DMS 273 (cell line): ENCODE measurements around the gene ZNF45.
"Not testable (repeated sequence)": the region's sequence is repeated elsewhere in the genome, so short reads cannot be mapped to it uniquely, and the experiment has no call there.

Experiments
- DNase-seq: peaks from one replicate; lab custom pipeline; 2025; ENCODE audit not compliant: unreplicated experiment; lab: John Stamatoyannopoulos, UW

Gene ZNF45

DNA sequence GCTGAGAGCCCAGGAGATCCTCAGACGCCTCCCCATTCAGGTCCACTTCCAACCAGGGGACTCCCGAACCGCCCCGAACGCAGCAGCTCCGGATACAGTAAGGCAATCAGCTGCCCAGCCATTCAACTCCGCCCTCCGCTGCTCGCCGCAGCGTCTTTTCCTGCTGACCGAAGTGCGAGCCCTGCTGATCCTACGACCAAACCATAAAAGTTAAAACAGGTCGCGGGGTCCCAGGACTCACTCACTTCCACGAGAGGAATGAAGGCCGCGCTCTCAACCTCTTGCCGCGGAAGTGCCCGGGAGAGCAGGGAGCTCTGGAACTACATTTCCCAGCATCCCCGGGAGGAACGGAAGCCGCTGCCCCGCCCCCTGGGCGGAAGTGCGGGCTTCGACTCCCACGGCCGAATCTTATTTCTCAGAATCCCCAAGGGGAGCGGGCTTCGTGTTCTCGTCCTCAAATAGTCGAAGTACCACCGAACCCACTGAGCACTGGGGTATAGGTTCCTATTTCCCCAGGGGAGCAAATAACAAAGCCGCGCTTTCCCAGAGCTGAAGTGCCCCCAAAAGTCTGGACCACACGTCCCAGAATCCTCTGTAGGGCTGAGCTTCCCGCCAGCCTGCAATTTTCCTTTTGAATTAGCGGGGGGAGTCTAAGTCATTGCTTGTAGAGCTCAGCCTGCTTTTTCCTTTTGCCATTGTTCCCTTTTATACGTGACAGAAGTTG, at the start of gene ZNF45:
Gene ZNF45, minus strand, starts transcription at position 298 of the 724 bp plus-strand sequence. CDS start 13,097 bp downstream, outside the sequence.
- peak; percentile 97 for DNase-seq

DNA sequence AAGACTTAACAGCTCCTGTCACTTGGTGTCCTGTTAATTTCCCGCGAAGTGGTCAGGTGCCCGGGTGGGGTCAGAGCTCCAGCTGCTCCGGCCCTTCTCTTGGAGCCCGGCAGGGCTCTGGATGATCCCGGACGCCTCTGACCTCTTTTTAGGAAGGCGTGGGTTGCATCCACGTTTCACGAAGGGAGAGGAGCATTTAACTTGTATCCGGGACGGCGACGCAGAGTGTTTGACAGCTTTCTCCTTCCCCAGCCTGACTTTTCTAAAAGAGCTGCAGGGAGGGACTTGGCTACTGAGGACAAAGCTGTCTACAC, 49.6 kb upstream of the ZNF45 start:
- peak; percentile 45 for DNase-seq

DNA sequence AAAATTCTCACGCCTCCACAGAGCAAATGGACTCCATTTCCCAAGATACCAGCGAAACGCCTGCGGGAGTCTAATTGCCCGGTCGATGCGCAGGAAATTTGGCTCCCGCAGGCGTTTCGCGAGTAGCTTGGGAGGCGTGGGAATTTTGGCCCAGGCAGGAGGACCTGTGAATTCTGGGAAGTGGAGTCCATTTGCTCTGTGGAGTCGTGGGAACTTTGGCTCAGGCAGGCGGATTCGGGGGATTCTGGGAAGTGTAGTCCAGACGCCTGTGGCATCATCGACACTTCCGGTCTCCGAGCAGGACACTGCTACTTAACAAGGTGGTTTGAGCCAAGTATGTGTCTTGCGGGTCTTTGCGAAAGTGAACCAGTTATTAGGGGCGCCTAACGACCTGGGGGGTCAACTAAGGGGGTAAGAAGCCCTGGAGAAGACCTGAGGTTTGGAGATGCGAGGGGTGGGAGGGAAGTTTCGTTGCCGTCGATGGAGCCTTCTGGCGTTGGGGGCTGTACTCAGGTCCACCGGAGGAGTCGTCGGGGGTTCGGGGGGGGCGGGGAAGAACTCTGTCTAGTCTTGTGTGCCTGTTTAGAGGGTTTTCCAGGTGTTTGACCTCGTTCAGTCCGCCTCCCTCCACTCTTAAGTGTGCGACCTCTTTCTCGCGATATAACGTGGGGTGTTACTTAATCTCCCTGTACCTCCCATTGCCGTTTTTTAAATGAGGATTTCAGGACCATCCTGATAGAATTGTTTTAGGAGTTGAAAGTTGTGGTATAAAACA, 49.0 kb upstream of the ZNF45 start, which contains the start of gene ZNF155:
Gene ZNF155, plus strand, starts transcription at position 277 of the 775 bp plus-strand sequence. CDS start 4,356 bp downstream, outside the sequence.
- peak; percentile 99 for DNase-seq

DNA sequence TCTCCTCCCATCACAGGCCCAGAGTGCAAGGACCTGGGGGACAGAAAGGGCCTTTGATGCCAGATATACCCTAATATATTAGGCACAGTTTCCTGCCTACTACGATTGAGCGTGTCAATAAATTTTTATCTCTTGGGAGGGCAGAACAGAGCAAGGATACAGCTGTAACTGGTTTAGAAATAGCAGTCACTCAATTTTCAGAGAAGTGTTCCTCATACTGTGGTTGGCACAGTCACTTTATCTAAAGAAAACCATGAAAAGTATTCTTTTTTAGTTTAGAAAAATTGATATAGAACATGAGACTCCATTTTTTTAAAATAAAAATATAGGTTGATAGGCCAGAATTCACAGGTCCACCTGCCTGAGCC, 48.4 kb upstream of the ZNF45 start:
- no peak for DNase-seq

DNA sequence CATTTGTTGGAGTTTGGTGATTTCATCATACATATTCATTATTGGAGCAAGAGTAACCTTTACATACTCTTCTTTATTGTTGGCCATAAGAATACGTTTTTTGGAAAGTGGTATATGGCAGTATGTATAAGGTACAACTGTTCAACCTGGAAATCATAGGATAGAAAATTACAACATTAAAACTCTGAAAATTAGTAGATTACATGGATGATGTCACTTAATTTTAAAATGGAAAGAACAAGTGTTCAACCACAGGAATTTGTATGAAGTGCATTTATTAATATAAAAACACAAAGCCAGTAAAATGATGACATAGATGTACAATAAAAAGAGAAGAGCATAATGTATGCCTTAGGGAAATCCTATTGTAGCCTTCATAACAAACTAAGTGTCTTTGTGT, 41.6 kb upstream of the ZNF45 start:
- DNase-seq, result no peak

DNA sequence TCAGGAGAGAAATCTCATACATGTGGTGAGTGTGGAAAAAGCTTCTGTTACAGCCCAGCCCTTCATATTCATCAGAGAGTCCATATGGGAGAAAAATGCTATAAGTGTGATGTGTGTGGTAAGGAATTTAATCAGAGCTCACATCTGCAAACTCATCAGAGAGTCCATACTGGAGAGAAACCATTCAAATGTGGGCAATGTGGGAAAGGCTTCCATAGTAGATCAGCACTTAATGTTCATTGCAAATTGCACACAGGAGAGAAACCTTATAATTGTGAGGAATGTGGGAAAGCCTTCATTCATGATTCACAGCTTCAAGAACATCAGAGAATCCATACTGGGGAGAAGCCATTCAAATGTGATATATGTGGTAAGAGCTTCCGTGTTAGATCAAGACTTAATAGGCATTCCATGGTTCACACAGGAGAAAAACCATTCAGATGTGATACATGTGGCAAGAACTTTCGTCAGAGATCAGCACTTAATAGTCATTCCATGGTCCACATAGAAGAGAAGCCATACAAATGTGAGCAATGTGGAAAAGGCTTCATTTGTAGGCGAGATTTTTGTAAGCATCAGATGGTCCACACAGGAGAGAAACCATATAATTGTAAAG, 31.1 kb upstream of the ZNF45 start:
- no peak for DNase-seq

DNA sequence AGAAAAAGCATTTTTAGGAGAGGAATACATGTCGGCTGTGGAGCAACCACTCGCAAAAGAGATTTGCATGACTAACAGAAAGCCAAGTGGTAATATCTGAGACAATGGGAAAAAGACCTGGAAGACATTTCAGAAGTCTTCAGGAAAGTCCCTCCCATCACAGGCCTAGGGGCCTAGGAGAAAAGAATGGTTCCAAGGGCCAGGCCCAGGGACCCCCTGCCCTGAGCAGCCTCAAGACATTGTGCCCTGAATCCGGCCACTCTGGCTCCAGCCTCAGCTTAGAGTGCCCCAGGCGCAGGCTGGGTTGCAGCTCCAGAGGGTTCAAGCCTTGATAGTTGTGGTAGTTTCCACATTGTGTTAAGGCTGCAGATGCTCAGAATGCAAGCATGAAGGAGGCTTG, 25.3 kb upstream of the ZNF45 start:
- no peak for DNase-seq

DNA sequence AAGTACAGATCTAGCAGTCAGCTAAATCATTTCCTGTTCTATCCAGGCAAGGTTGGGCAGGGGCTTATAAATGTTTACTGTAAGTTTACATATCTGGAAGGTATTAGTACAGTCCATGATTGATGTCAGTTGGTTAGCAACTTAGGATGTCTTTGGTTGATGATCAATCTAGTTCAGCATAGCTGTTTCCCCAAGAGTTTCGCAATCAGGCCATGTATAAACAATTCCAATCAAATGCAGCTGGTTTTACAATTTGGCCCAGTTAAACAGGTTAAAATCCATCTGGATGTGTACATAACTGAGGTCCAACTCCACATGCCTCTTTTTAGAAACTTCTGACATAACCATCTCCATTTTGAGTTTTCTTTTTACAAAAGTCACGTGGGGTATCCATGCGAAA, 22.8 kb upstream of the ZNF45 start:
- DNase-seq, result no peak

DNA sequence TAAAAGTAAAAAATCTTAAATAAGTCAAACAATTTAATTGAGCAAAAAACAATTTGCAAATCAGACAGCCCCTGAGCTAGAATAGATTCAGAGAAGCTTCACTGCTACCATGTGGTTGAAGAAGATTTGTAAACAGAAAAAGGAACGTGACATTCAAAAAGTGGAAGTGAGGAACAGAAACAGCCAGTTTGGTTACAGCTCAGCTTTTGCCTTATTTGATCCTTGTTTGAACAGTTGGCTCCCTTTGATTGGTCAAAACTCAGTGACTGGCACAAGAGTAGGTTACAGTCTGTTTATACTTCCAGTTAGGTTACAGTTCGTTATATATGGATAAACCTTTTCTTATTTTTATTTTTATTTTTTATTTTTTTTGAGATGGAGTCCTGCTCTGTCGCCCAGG, 21.7 kb upstream of the ZNF45 start:
- no peak for DNase-seq

DNA sequence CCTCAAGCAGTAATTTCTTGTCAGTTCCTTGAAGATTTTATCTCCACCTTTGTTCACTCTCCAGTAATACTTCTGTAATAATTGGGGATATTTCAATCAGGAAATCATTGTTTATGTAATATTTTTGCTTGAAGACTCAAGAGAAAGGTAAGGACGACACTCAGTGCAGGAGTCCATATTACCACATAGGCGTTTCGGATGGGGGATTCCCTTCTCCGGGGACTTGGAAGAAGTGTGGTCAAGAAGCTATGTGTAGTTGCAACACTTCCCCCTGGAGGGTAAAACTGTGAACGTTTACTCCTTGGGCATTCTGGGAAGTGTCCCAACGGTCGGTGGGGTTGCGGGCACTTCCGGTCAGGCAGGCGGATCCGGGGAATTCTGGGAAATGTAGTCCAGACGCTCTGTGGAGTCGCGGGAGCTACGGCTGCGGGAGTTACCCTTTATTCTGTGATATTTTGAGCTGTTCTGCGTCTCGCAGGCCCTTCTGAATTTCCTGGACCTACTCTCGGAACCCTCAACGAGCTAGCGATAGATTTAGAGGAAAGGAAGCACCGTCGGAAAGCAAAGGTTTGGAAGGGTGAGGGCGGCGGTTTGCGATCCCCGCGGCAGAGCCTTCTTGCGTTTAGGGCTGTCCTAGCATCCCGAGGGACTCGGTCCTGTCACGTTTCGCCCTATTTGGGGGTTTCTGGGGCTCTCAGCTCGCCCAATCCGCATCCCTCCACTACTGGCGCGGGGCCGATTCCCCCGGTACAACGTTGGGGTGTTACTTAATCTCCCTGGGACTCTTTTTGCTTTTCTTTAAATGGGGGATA, 16.0 kb upstream of the ZNF45 start, which contains the start of gene ZNF221:
Gene ZNF221, plus strand, starts transcription at position 395 of the 812 bp plus-strand sequence. CDS start 11,499 bp downstream, outside the sequence.
- DNase-seq, result peak; percentile 97

DNA sequence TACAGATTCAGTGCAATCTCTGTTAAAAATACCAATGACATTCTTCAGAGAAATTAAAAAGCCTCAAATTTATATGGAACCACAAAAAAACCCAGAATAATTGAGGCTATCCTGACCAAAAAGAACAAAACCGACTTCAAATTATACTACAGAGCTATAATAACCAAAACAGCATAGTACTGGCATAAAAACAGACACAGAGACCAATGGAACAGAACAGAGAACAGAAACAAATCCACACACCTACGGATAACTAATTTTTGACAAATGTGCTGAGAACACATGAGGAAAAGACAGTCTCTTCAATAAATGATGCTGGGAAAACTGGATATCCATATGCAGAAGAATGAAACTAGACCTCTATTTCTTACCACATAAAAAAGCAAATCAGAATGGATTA, 14.7 kb upstream of the ZNF45 start:
- not testable (repeated sequence) for DNase-seq

DNA sequence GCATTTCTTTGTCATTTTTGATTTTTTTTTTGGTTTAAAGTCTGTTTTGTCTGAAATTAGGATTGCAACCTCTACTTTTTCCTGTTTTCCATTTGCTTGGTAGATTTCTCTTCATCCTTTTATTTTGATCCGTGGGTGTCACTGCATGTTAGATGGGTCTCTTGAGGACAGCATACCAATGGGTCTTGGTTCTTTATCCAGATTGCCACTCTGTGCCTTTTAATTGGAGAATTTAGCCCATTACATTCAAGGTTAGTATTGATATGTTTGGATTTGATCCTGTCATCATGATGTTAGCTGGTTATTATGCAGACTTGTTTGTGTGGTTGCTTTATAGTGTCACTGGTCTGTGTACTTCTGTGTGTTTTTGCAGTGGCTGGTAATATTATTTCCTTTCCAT, 12.3 kb upstream of the ZNF45 start:
- not testable (repeated sequence) for DNase-seq

DNA sequence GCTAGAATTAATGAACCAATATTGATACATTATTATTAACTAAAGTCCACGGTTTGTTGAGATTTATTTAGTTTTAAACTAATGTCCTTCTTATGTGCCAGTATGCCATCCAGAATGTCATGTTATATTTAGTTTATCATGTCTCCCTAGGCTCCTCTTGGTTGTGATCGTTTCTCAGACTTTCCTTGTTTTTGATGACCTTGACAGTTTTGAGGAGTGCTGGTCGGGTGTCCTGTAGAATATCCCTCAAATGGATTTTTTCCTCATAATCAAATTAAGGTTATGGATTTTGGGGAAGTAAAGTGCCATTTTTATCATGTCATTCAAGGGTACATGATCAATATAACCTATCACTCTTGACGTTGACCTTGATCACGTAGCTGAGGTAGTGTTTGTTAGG, 6.1 kb upstream of the ZNF45 start:
- DNase-seq, result no peak

DNA sequence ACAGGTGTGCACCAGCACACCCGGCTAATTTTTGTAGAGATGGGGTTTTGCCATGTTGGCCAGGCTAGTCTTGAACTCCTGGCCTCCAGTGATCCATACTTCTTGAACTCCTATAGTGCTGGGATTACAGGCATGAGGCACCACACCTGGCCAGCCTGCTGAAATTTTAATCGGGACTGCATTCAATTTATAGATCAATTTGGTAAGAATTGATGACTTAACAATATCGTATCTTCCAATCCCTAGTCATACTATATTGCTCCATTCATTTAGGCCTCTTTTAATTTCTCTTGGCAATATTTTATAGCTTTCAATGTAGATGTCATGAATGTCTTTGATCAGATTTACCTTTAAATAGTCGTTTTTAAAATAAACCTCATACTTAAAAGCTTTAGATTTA, 5.6 kb upstream of the ZNF45 start:
- no peak for DNase-seq

DNA sequence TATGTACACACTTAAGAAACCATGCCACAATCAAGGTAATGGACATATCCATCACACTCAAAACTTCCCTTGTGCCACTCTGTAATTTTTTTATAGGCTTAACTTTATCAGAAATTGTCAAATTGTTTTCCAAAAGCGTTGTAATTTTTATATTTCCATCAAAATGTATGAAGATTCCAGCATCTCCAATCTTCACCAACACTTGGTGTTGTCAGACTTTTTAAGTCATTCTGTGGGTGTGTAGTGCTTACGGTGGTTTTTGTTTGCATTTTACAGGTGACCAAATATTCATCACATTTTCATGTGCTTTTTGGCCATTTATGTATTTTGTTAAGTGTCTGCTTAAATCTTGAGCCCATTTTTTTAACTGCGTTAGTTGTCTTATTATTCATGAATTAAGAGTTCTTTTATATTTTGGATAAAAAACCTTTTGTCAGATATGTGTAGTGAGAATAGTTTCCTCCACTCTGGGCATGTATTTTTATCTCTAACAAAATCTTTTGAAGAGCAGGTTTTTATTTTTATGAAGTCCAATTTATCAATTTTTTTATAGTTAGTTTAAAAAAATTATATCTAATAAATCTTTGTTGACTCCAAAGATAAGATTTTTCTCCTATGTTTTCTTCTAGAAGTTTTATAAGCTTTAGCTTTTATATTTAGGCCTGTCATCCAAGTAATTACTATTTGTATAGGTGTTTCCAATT, 4.6 kb upstream of the ZNF45 start:
- DNase-seq, result no peak

DNA sequence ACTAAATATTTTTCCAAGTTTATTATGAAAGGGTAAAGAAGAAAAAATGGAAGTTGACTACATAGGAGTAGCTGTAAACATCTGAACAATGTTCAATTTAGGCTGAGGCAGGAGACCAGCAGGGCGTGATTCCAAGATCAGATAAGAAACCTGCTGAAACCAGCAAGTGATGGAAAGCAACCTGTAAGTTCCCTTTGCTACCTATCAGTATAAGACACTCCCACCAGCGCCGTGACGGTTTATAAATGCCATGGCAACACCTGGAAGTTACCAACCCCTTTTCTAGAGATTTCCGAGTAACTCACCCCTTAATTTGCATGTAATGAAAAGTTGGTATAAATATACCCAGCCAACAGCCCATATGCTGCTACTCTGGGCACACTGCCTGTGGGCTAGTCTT, 1.1 kb upstream of the ZNF45 start:
- DNase-seq, result peak; percentile 61

DNA sequence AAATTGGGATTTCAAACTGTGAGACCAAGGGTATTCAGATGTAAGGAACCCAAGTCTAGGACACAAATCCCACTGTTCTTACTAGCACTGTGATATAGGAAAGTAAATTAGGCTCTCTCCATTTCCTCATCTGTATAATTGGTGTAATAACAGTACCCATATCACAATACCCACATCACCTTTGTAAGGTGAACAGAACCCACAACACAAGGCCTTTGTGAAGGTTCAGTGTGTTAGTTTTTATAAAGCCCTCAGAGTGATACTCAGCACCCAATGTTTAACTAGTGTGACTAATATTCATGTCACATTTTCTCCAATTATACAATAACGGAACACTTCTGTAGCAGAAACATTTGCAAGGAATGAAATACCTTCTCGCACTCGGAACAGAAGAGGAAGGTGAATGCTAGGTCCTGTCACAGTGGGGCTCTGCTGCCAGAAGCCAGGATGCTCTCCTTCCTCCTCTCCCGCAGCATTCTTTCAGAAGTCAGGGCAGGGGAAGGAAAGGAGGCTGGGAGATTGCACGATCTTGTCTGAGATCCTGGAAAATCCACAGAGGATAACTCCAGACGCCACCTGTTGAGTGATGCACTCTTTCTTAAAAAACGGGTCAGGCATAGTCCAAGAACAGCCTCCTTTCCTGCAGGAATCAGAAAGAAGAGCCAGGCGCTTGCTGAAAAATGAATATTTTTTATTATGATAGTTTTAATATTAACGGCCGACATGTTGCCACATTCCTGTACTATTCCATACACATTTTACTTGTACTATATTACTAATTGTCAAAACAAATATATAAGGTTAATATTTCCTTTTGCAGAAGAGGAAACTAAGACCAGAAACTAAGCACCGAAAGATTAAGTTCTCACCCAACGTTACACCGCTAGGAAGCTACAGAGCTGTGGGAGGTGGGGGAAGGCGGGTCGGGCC, 762 bp downstream of the ZNF45 start:
- peak; percentile 22 for DNase-seq

DNA sequence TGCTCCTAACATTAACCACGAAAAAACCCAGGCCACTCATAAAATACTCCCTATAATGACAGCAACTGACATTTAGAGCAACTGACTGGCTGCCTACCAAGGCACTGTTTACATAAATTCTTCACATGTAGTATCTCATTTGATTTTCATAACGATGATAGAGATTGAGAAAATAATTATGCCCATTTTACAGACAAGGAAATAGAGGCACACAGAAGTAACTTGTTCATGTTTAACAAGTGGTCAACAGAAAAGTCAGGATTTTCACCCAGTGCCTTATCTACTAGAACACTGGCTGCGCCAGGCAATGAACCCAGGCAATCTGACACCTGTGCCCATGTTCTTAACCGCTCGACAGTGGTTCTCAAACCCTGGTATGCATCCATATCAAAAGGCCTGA, 6.3 kb downstream of the ZNF45 start:
- DNase-seq, result no peak

DNA sequence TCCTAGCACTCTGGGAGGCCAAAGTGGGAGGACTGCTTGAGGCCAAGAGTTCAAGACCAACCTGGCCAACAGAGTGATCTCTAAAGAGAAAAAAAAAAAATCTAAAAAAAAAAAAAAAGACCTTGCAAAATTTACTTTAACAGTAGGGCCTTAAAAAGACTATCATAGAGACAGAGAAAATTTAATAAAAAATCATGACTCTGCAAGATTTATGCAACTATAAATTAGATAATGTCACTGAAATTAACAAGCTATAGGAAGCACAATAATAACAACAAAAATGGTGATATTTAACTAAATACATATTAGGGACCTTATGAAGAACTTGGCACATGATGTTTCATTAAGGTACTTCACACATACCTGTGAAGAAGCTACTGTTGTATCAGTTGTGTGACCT, 11.2 kb downstream of the ZNF45 start:
- no peak for DNase-seq
